HG03064 (cell line): ENCODE measurements around the gene SPIRE2.
"Not testable (repeated sequence)": the region's sequence is repeated elsewhere in the genome, so short reads cannot be mapped to it uniquely, and the experiment has no call there.

Experiments used
- ATAC-seq: cut with Tn5 transposase; IDR thresholded peaks from one replicate; pipeline ENCODE4 v1.9.1; 2021; ENCODE audit warnings: low read depth; ENCODE audit not compliant: unreplicated experiment

Gene SPIRE2

DNA sequence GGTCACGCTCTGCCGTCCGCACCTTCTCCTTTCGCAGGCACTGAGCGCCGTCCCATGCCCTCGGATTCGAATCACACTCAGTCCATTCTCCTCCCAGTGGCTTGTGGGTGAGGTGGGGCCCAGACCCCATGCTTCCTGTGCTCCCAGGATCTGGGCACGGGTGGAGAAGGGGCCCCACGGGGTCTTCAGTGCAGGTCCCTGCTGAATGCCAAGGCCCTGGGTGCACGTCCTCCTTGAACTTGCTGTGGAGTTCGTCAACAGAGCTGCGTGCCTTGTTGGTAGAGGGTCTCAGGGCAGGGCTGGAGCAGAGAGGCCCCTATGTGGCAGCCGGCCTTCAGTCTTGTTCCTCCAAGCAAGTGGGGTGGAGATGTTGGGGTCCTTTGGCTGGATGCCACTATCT lies 83.1 kb downstream of the SPIRE2 start:
- ATAC-seq, result no peak

DNA sequence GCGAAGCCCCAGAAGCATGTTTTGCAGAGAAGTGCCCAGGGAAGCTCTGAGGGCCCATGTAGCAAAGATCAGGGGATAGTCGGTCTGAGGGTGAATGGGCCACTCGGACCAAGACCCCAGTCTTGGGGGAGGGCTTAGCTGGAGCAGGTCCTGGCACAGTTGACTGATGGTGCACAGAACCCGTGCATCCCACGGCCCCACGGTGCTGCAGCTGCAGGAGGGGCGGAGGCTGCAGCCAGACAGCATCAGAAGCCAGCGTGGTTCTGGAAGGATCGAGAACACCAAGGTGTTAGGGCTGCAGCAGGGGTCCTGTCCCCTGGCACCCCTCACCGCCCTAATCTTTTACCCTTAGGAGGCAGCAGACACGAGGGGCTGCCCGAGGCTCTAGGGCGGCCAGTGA lies 83.9 kb downstream of the SPIRE2 start:
- ATAC-seq, result no peak

DNA sequence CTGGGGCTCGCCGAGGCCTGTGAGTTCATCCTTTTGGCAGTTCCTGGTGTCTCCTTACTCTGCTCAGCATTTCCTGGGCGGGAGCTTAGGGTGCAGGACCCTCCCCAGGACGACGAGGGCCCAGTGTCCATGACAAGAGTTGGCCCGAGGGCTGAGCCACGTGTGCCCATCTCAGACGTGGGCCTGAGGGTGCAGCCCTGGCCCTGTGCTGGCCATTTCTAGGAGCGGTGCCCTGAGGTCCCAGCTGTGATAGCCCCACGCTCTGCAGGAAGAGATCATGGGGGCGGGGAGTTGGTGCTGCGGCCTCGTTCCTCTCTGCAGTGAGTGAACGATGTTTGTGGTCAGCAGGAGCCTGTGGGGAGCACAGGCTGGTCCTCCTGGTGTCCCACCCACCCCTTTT lies 84.4 kb downstream of the SPIRE2 start:
- ATAC-seq, result no peak

DNA sequence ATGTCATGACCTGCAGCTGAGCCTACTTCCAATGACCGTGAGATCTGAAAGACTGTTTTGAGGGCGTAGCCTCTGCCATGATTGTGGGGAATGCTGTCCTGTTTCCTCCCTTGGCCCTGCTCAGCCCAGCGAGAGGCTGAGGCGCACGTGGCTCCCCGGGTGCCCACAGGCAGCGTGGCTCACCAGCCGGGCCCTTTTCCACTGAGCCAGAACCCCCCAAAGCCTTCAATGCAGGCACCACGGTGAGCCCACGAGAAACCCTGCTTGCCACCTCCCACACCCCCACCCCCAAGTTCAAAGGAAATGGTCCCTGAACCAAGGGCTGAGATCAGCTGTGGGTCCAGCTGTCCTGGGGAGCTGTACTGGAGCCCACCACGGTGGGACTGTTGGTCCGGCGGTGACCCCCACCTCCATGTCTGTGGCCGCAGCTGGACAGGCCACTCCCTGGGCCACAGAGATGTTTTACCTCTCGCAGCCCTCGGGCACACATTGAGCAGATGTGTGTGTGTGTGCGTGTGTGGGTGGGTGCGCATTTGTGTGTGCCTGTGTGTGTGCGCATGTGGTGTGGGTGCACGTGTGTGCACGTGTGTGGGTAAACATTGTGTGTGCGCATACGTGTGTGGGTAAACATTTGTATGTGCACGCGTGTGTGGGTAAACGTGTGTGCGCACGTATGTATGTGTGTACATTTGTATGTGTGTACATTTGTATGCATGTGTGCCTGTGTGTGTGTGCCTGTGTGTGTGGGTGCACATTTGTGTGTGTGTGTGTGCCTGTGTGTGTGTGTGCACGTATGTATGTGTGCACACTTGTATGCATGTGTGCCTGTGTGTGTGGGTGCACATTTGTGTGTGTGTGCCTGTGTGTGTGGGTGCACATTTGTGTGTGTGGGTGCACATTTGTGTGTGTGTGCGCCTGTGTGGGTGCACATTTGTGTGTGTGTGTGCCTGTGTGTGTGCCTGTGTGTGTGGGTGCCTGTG lies 85.4 kb downstream of the SPIRE2 start:
- no peak for ATAC-seq

DNA sequence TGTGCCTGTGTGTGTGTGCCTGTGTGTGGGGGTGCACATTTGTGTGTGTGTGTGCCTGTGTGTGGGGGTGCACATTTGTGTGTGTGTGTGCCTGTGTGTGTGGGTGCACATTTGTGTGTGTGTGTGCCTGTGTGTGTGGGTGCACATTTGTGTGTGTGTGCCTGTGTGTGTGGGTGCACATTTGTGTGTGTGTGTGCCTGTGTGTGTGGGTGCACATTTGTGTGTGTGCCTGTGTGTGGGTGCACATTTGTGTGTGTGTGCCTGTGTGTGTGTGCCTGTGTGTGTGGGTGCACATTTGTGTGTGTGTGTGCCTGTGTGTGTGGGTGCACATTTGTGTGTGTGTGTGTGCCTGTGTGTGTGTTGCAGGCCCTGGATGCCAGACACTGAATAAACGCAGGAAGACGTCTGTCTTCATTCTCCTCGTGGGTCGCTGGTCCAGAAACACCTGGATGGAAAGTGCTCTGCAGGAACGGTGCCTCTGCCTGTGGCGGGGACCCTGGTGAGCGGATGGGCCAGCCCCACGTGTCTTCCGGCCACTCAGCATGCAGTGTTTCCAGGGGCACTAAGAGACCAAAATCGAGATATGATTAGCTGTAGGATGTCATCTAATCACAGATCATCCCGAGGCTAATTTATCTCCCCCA lies 86.5 kb downstream of the SPIRE2 start:
- not testable (repeated sequence) for ATAC-seq

DNA sequence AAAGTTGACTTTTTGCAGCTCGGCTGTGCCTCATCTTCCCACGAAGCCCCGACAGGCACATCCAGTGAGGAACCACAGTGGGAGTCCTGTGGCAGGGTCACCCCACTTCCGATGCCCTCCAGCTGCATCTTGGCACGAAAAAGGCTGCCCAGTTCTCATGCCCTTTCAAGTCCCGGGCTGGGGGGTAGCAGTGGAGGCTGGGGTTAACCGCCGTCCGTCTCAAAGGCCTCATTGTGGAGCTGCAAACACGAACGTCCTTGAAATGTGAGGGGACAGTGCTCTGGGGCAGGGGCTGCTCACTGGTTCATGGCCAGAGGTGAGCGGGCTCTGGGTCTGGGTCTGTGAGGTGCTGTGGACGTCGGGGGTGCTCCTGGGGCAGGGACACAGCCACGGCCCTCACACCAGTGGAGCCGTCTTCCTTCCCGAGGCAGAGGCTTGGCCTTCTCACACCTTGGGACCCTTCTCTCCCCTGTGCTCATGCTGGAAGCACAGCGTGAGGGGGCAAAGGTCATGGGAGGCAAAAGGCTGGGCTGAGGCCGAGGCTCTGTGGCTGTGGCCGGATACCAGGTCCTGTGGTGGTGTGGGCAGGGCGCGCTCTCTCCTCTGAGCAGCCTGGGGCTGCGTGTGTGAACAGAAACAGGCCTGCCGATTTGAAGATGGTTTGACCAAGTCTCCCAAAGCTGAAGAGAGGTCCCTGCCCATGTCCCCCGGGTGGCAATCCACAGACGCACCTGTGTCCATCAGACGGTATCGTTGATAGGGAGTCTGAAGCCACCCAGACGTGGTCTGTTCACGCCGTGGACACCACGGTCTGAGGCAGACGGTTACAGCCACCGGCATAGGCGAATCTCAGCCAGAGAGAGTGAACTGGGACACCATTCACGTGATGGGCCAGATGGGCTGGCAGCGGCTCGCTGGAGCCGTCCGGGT lies 87.3 kb downstream of the SPIRE2 start:
- ATAC-seq, result no peak

DNA sequence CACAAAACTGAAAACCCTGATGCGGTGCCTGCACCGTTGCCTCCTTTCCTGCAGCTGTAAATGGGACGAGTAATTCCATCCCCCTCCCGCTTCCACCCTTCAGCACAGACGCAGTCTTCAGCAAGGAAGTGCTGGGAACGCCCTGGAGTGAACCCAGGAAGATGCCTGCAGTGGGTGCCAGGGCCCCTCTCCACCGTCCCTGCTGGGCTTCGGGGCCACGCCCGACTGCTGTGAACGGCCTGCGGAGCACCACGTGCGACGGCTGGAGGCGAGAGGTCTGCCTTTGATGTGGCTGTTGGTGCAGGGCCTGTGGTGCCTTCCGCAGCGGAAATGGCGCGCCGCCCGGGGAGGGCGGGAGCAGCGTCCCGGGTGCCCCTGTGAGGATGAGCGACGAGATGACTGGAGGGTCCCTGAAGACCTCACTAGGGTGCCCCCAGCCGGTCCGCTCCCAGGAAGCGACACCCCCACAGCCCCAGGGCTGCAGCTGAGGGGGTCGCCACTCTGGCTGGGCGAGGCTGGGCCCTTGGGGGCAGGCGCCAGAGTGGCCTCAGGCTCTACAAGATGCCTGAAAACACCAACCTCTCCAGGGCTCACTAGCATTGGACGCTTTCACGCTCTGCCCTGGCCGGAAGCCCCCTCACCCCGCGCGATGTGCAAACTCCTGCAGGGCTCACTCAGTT lies 89.6 kb downstream of the SPIRE2 start:
- ATAC-seq, result no peak

DNA sequence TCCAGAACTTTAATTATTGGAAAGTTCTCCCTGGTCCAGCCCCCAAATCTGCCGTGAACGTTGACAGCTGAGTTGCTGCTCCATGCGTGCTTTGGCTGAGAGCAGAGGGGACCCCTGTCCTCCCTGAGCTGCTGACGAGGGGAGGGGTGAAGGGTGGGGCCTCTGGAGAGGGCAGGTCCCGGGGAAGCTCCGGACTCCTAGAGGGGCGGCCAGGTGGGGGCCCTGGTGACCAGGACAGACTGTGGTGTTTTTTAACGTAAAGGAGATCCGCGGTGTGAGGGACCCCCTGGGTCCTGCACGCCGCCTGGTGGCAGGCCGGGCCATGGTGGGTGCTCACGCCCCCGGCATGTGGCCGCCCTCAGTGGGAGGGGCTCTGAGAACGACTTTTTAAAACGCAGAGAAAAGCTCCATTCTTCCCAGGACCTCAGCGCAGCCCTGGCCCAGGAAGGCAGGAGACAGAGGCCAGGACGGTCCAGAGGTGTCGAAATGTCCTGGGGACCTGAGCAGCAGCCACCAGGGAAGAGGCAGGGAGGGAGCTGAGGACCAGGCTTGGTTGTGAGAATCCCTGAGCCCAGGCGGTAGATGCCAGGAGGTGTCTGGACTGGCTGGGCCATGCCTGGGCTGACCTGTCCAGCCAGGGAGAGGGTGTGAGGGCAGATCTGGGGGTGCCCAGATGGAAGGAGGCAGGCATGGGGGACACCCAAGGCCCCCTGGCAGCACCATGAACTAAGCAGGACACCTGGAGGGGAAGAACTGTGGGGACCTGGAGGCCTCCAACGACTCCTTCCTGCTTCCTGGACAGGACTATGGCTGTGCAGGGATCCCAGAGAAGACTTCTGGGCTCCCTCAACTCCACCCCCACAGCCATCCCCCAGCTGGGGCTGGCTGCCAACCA lies 90.4 kb downstream of the SPIRE2 start, which contains the start of gene MC1R:
TSS of gene MC1R (plus strand) at position 410 of the 895 bp plus-strand sequence. CDS start at position 807, 397 bp downstream.
- ATAC-seq, result no peak

DNA sequence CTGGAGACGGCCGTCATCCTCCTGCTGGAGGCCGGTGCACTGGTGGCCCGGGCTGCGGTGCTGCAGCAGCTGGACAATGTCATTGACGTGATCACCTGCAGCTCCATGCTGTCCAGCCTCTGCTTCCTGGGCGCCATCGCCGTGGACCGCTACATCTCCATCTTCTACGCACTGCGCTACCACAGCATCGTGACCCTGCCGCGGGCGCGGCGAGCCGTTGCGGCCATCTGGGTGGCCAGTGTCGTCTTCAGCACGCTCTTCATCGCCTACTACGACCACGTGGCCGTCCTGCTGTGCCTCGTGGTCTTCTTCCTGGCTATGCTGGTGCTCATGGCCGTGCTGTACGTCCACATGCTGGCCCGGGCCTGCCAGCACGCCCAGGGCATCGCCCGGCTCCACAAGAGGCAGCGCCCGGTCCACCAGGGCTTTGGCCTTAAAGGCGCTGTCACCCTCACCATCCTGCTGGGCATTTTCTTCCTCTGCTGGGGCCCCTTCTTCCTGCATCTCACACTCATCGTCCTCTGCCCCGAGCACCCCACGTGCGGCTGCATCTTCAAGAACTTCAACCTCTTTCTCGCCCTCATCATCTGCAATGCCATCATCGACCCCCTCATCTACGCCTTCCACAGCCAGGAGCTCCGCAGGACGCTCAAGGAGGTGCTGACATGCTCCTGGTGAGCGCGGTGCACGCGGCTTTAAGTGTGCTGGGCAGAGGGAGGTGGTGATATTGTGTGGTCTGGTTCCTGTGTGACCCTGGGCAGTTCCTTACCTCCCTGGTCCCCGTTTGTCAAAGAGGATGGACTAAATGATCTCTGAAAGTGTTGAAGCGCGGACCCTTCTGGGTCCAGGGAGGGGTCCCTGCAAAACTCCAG lies 91.5 kb downstream of the SPIRE2 start:
- ATAC-seq, result no peak

DNA sequence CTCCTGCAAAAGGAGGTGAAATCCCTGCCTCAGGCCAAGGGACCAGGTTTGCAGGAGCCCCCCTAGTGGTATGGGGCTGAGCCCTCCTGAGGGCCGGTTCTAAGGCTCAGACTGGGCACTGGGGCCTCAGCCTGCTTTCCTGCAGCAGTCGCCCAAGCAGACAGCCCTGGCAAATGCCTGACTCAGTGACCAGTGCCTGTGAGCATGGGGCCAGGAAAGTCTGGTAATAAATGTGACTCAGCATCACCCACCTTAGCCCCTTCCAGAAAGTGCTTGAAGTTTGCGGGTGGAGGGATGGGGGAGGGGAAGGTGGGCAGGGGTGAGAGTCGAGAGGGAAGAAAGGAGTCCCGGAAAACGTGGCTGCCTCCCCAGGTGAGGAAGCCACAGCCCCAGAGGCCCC lies 92.4 kb downstream of the SPIRE2 start:
- no peak for ATAC-seq
